Measurements from ENCODE around the gene DNAJC24. TPM values are rescaled to one million over a fixed set of nuclear protein-coding genes. Genes with fewer than 3 reads are reported as not detected.

DNAJC24 gene
- total and polyA plus RNA-seq, 9 of the 15 experiments (the other 6 are each of a cell fraction or from before 2014, with no cell fraction given): 12.2 to 31.9 (median 16.9) TPM

DNA sequence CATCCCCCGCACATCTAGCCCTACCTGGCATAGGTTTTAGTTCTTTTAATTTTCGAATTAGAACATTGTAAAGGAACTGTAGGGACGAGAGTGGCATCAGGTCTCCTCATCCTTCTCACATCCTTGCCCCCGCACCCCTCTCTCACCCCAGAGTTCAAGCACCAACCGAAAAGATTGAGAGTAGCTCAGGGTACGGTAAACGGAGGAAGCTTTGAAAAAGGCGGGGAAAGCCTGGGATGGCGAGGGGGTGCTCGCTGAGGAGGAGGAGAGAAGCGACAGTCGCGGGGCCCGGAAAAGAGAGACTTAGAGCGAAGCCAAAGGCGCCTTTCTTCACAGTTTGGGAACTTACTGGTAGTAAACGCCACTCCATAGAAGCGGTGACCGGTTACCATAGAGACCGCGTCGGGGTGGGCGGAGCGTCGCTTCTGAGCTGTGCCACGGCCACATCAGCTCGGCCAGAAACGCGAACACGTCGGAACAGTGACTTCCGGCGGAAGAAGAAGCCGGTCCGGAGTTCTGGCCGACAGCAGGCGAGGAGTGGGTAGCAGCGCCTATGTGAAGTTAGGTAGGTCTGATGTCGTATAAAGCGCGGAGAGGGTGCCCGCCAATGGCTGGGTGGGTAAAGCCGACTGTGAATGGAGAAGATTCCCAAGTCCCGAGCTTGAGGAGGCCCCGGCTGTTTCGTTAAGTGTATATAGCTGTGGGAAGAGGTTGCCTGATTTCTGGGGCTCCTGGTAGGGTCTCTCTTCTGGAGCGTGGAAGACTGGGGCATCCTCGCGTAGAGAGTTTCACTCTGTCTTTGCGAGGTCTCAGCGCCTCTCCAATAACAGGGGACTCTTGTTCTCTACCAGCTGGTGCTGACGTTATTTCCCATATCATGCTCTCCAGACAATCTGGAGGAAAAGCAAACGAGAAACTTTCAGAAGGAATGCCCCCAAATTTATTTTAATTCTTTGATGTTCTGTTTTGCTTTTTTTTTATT lies at the start of gene DNAJC24, which contains the start of gene DCDC1 (continued):
- TF ChIP-seq NONO (IDR thresholded peaks at IDR 0.05; ENCODE audit: low read depth in 2 of 2, low read length in 1 of 2) (no peak), ZNF76 (CRISPR knock-in tag; IDR thresholded peaks at IDR 0.05; ENCODE audit: borderline replicate concordance) (no peak), MECOM (CRISPR knock-in tag; IDR thresholded peaks at IDR 0.05) (no peak), FOS (IDR thresholded peaks at IDR 0.05; ENCODE audit: extremely low read depth, insufficient read length) (no peak), RBM22 (IDR thresholded peaks at IDR 0.05; ENCODE audit: low read depth, low read length, poor library complexity, severe bottlenecking) (no peak), ZC3H11A (IDR thresholded peaks at IDR 0.05; ENCODE audit: low read depth, low read length) (no peak), RB1 (IDR thresholded peaks at IDR 0.05; ENCODE audit: low read depth) (peak; percentile 69; the same call in 1 of the 2 replicates), SMAD3 (CRISPR knock-in tag; conservative IDR thresholded peaks at IDR 0.05) (no peak), PHF8 (IDR thresholded peaks at IDR 0.05; ENCODE audit: borderline replicate concordance, low read length) (peak; percentile 91), KAT7 (CRISPR knock-in tag; IDR thresholded peaks at IDR 0.05; ENCODE audit: borderline replicate concordance) (peak; percentile 87; the same call in 1 of the 2 replicates), HDAC1 (IDR thresholded peaks at IDR 0.05) (peak in 1 of 2 experiments; percentile 64; a peak in 1 of 4 replicates), ZNF445 (CRISPR knock-in tag; IDR thresholded peaks at IDR 0.05; ENCODE audit: low read depth) (no peak), ZSCAN32 (CRISPR knock-in tag; IDR thresholded peaks at IDR 0.05) (no peak), KLF13 (tag; IDR thresholded peaks at IDR 0.05; ENCODE audit: borderline replicate concordance, low read depth) (no peak), PTBP1 (IDR thresholded peaks at IDR 0.05; ENCODE audit: low read depth, low read length) (no peak)
- TF ChIP-seq, protein P1, sequence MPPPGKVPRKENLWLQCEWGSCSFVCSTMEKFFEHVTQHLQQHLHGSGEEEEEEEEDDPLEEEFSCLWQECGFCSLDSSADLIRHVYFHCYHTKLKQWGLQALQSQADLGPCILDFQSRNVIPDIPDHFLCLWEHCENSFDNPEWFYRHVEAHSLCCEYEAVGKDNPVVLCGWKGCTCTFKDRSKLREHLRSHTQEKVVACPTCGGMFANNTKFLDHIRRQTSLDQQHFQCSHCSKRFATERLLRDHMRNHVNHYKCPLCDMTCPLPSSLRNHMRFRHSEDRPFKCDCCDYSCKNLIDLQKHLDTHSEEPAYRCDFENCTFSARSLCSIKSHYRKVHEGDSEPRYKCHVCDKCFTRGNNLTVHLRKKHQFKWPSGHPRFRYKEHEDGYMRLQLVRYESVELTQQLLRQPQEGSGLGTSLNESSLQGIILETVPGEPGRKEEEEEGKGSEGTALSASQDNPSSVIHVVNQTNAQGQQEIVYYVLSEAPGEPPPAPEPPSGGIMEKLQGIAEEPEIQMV (tag; conservative IDR thresholded peaks at IDR 0.05; ENCODE audit: low read depth): no peak
- TF ChIP-seq, protein P2, sequence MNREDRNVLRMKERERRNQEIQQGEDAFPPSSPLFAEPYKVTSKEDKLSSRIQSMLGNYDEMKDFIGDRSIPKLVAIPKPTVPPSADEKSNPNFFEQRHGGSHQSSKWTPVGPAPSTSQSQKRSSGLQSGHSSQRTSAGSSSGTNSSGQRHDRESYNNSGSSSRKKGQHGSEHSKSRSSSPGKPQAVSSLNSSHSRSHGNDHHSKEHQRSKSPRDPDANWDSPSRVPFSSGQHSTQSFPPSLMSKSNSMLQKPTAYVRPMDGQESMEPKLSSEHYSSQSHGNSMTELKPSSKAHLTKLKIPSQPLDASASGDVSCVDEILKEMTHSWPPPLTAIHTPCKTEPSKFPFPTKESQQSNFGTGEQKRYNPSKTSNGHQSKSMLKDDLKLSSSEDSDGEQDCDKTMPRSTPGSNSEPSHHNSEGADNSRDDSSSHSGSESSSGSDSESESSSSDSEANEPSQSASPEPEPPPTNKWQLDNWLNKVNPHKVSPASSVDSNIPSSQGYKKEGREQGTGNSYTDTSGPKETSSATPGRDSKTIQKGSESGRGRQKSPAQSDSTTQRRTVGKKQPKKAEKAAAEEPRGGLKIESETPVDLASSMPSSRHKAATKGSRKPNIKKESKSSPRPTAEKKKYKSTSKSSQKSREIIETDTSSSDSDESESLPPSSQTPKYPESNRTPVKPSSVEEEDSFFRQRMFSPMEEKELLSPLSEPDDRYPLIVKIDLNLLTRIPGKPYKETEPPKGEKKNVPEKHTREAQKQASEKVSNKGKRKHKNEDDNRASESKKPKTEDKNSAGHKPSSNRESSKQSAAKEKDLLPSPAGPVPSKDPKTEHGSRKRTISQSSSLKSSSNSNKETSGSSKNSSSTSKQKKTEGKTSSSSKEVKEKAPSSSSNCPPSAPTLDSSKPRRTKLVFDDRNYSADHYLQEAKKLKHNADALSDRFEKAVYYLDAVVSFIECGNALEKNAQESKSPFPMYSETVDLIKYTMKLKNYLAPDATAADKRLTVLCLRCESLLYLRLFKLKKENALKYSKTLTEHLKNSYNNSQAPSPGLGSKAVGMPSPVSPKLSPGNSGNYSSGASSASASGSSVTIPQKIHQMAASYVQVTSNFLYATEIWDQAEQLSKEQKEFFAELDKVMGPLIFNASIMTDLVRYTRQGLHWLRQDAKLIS (CRISPR knock-in tag; IDR thresholded peaks at IDR 0.05): no peak
- TF ChIP-seq, protein P3, sequence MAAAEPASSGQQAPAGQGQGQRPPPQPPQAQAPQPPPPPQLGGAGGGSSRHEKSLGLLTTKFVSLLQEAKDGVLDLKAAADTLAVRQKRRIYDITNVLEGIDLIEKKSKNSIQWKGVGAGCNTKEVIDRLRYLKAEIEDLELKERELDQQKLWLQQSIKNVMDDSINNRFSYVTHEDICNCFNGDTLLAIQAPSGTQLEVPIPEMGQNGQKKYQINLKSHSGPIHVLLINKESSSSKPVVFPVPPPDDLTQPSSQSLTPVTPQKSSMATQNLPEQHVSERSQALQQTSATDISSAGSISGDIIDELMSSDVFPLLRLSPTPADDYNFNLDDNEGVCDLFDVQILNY (CRISPR knock-in tag; IDR thresholded peaks at IDR 0.05): no peak
- TF ChIP-seq, protein P4, sequence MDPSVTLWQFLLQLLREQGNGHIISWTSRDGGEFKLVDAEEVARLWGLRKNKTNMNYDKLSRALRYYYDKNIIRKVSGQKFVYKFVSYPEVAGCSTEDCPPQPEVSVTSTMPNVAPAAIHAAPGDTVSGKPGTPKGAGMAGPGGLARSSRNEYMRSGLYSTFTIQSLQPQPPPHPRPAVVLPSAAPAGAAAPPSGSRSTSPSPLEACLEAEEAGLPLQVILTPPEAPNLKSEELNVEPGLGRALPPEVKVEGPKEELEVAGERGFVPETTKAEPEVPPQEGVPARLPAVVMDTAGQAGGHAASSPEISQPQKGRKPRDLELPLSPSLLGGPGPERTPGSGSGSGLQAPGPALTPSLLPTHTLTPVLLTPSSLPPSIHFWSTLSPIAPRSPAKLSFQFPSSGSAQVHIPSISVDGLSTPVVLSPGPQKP (CRISPR knock-in tag; IDR thresholded peaks at IDR 0.05): no peak

Data from K562 (cell line).